A549 (cell line): ENCODE data around the gene GIMD1. TPM values are rescaled to one million over a fixed set of nuclear protein-coding genes. Genes with fewer than 3 reads are reported as not detected.
A peak's percentile ranks its signal among the peaks of the same experiment; 100 is the strongest.

Experiments
- ATAC-seq, 2 experiments: fragments of 200-7000 bp in 1 of 2; fragments of >200 bp in 1 of 2; cut with Nextera tagmentation in 1 of 2; cut with Tn5 transposase in 1 of 2; 3 replicates each; pipeline versions ENCODE4 v1.8.0 to v1.9.1; 2018 to 2020; ENCODE audit warnings: mild to moderate bottlenecking in 1 of 2, moderate library complexity in 1 of 2
- CTCF ChIA-PET: fragments of 300-600 bp; sonication (Branson Sonifier 250); formaldehyde crosslinking; extraction: SDS; loops from one replicate; lab custom pipeline; 2021; ENCODE audit warnings: antibody characterized with exemption, inconsistent platforms; lab: Yijun Ruan, JAX
- POLR2A ChIA-PET: fragments of 350-600 bp; formaldehyde crosslinking; extraction: SDS; loops from one replicate; lab custom pipeline; 2021; ENCODE audit warnings: antibody characterized with exemption, inconsistent platforms; lab: Yijun Ruan, JAX
- DNase-seq, 2 experiments: peaks; one replicate each; pipeline versions ENCODE4 v3.0.0 to v3.0.0-alpha.2; 2011 to 2016; ENCODE audit warnings: low read depth in 1 of 2, low spot score in 1 of 2
- FAIRE-seq: peaks from 2 replicates; lab custom pipeline; 2011; peaks lifted over from hg19 to GRCh38; lab: Jason Lieb, UNC
- H3K27ac ChIP-seq, 2 experiments: fragments of >200 bp; sonication (Bioruptor Twin); formaldehyde crosslinking; 3 replicates each; pipeline ENCODE4 v1.5.1; 2016 to 2017
- H3K4me1 ChIP-seq: fragments of >200 bp; sonication (Bioruptor Twin); formaldehyde crosslinking; 3 replicates; pipeline ENCODE4 v1.6.1; 2016
- H3K4me2 ChIP-seq: fragments of >200 bp; sonication (Bioruptor Twin); formaldehyde crosslinking; 3 replicates; pipeline ENCODE4 v1.6.1; 2016
- H3K4me3 ChIP-seq: fragments of >200 bp; sonication (Bioruptor Twin); formaldehyde crosslinking; 3 replicates; pipeline ENCODE4 v1.5.1; 2016
- H3K9me3 ChIP-seq: fragments of >200 bp; sonication (Bioruptor Twin); formaldehyde crosslinking; 3 replicates; pipeline ENCODE4 v1.6.1; 2016
- ATOH8 ChIP-seq: fragments of 250-450 bp; sonication (Bioruptor Pico); IDR thresholded peaks from 2 replicates; pipeline ENCODE4 v1.5.0; 2020; ENCODE audit warnings: low read depth, mild to moderate bottlenecking, moderate library complexity
- CEBPB ChIP-seq, 2 experiments: fragments of >200 bp in 1 of 2; sonication (Bioruptor Twin) in 1 of 2; formaldehyde crosslinking in 1 of 2; IDR thresholded peaks; 2 replicates each; pipeline ENCODE4 v1.6.1; 2012 to 2016
- CTCF ChIP-seq: fragments of >200 bp; sonication (Bioruptor Twin); formaldehyde crosslinking; IDR thresholded peaks from 3 replicates; pipeline ENCODE4 v1.5.1; 2016
- EHF ChIP-seq: fragments of 250-450 bp; sonication (Bioruptor Pico); IDR thresholded peaks from 2 replicates; pipeline ENCODE4 v1.5.0; 2020; ENCODE audit warnings: mild to moderate bottlenecking
- ESRRA ChIP-seq: fragments of 150-350 bp; IDR thresholded peaks from 2 replicates; pipeline ENCODE4 v1.6.1; 2014; ENCODE audit warnings: mild to moderate bottlenecking, low read length, borderline replicate concordance
- FOSB ChIP-seq: fragments of 250-450 bp; sonication (Bioruptor Pico); IDR thresholded peaks from 2 replicates; pipeline ENCODE4 v1.5.0; 2020; ENCODE audit warnings: mild to moderate bottlenecking, moderate library complexity
- FOSL2 ChIP-seq, 2 experiments: fragments of 450-650 bp in 1 of 2; fragments of >200 bp in 1 of 2; sonication (Bioruptor Twin) in 1 of 2; formaldehyde crosslinking; IDR thresholded peaks; 2 replicates each; pipeline versions ENCODE4 v1.5.0 to v1.6.1; 2016 to 2020; ENCODE audit warnings: mild to moderate bottlenecking in 1 of 2, moderate library complexity in 1 of 2
- FOXS1 ChIP-seq: fragments of 250-450 bp; sonication (Bioruptor Pico); IDR thresholded peaks from 2 replicates; pipeline ENCODE4 v1.5.0; 2020; ENCODE audit warnings: mild to moderate bottlenecking, moderate library complexity
- HOXB5 ChIP-seq: fragments of 250-450 bp; sonication (Bioruptor Pico); IDR thresholded peaks from 2 replicates; pipeline ENCODE4 v1.5.0; 2020; ENCODE audit warnings: mild to moderate bottlenecking, moderate library complexity
- JUN ChIP-seq, 2 experiments: fragments of >200 bp; sonication (Bioruptor Twin); formaldehyde crosslinking; IDR thresholded peaks; 2 replicates in 1 of 2; 3 replicates in 1 of 2; pipeline ENCODE4 v1.6.1; 2016 to 2017
- JUNB ChIP-seq: fragments of >200 bp; sonication (Bioruptor Twin); formaldehyde crosslinking; IDR thresholded peaks from 2 replicates; pipeline ENCODE4 v1.6.1; 2016
- KDM1A ChIP-seq: fragments of 200-600 bp; sonication (generic); IDR thresholded peaks from 2 replicates; pipeline ENCODE4 v1.6.1; 2016; ENCODE audit warnings: low read depth, mild to moderate bottlenecking
- KDM5A ChIP-seq: fragments of 200-600 bp; sonication (generic); IDR thresholded peaks from 2 replicates; pipeline ENCODE4 v1.6.1; 2016; ENCODE audit warnings: antibody characterized with exemption, mild to moderate bottlenecking
- MYC ChIP-seq: IDR thresholded peaks from 2 replicates; pipeline ENCODE4 v1.6.1; 2012; ENCODE audit warnings: mild to moderate bottlenecking, inconsistent platforms, low read length, improper control_type of control experiment, borderline replicate concordance
- NFE2L2 ChIP-seq: fragments of 150-350 bp; conservative IDR thresholded peaks from 2 replicates; pipeline ENCODE4 v1.6.1; 2014; ENCODE audit warnings: low read length
- NR3C1 ChIP-seq: fragments of >200 bp; sonication (Bioruptor Twin); formaldehyde crosslinking; IDR thresholded peaks from 3 replicates; pipeline ENCODE4 v1.6.1; 2017
- PBX3 ChIP-seq: IDR thresholded peaks from 2 replicates; pipeline ENCODE4 v1.6.1; 2012
- POLR2A ChIP-seq: IDR thresholded peaks from 2 replicates; pipeline ENCODE4 v1.6.1; 2012; ENCODE audit warnings: mild to moderate bottlenecking, low read length
- POLR2AphosphoS2 ChIP-seq: conservative IDR thresholded peaks from 2 replicates; pipeline ENCODE4 v1.6.1; 2012; ENCODE audit warnings: low read length, improper control_type of control experiment, inconsistent platforms
- RARB ChIP-seq: fragments of 250-450 bp; sonication (Bioruptor Pico); IDR thresholded peaks from 2 replicates; pipeline ENCODE4 v1.8.0; 2021; ENCODE audit warnings: mild to moderate bottlenecking, moderate library complexity
- RFX5 ChIP-seq: fragments of 450-650 bp; IDR thresholded peaks from 2 replicates; pipeline ENCODE4 v1.7.1; 2014; ENCODE audit warnings: antibody characterized with exemption, mild to moderate bottlenecking, moderate library complexity
- SMC3 ChIP-seq: fragments of >200 bp; sonication (Bioruptor Twin); formaldehyde crosslinking; IDR thresholded peaks from 3 replicates; pipeline ENCODE4 v1.6.1; 2018; ENCODE audit warnings: inconsistent platforms
- TP53 ChIP-seq: fragments of 250-450 bp; sonication (Bioruptor Pico); IDR thresholded peaks from 2 replicates; pipeline ENCODE4 v1.5.0; 2021; ENCODE audit warnings: mild to moderate bottlenecking, moderate library complexity
- ZNF302 ChIP-seq: fragments of 250-450 bp; sonication (Bioruptor Pico); IDR thresholded peaks from 2 replicates; pipeline ENCODE4 v1.9.0; 2021; ENCODE audit warnings: inconsistent platforms, mild to moderate bottlenecking, moderate library complexity
- WGBS: methylation state at CpG from one replicate; pipeline ENCODE4 v1.1.6; 2017; ENCODE audit errors: missing lambda C conversion rate; 5-methylcytosine and 5-hydroxymethylcytosine counted together
- polyA plus RNA-seq, 4 experiments: library from polyadenylated mRNA; depleted of rRNA in 3 of 4; stranded (reverse); fragments of >200 nt; fragmentation: RNase III in 1 of 4; extraction: RNeasy Plus Mini Kit Qiagen cat#74134 plus additional on column Dnase treatment in 1 of 4; gene quantifications; 2 replicates in 3 of 4; 3 replicates in 1 of 4; pipeline ENCODE4 v1.2.3, GENCODE V29; 2011 to 2017
- TF ChIP-seq, protein P1 (sequence below): IDR thresholded peaks from 2 replicates; pipeline ENCODE4 v1.6.1; 2012; ENCODE audit warnings: low read depth, borderline replicate concordance
- TF ChIP-seq, protein P2 (sequence below): fragments of 150-350 bp; IDR thresholded peaks from 2 replicates; pipeline ENCODE4 v1.6.1; 2014; ENCODE audit warnings: low read depth, mild to moderate bottlenecking, low read length

Gene GIMD1
- polyA plus RNA-seq, 2 of the 4 experiments (the other 2 are of a cell fraction): not detected

GRCh38 chr4:106365613-106366012 is 3.0 kb downstream of the GIMD1 start:
- peak overlapping the region; percentile 65 for H3K4me2 ChIP-seq
- DNase-seq (peak; percentile 24 to 43), ATAC-seq (peak; percentile 95 to 96), FAIRE-seq (no peak)
- H3K27ac ChIP-seq: peak overlapping the region; percentile 25 to 49; a peak in 1 of 6 replicates
- TF ChIP-seq, protein P1, sequence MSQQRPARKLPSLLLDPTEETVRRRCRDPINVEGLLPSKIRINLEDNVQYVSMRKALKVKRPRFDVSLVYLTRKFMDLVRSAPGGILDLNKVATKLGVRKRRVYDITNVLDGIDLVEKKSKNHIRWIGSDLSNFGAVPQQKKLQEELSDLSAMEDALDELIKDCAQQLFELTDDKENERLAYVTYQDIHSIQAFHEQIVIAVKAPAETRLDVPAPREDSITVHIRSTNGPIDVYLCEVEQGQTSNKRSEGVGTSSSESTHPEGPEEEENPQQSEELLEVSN: no peak
- TF ChIP-seq CEBPB (IDR thresholded peaks at IDR 0.05) (peak; percentile 31 to 66; a peak in 3 of 4 replicates), TP53 (CRISPR knock-in tag) (no peak), KDM5A (no peak), HOXB5 (CRISPR knock-in tag) (no peak), MYC (no peak), EHF (CRISPR knock-in tag) (no peak), JUNB (0 out of 2 replicates have a peak, but pooled peaks have one; percentile 38), POLR2AphosphoS2 (no peak), FOXS1 (CRISPR knock-in tag) (no peak), FOSL2 (IDR thresholded peaks at IDR 0.05) (peak; percentile 38; the same call in 1 of the 2 replicates), FOSL2 (CRISPR knock-in tag; IDR thresholded peaks at IDR 0.05) (peak; percentile 65), SMC3 (no peak), ZNF302 (CRISPR knock-in tag) (no peak), ESRRA (no peak), POLR2A (no peak)
- TF ChIP-seq, protein P2, sequence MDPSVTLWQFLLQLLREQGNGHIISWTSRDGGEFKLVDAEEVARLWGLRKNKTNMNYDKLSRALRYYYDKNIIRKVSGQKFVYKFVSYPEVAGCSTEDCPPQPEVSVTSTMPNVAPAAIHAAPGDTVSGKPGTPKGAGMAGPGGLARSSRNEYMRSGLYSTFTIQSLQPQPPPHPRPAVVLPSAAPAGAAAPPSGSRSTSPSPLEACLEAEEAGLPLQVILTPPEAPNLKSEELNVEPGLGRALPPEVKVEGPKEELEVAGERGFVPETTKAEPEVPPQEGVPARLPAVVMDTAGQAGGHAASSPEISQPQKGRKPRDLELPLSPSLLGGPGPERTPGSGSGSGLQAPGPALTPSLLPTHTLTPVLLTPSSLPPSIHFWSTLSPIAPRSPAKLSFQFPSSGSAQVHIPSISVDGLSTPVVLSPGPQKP: no peak
- no peak overlapping the region for H3K4me3 ChIP-seq
- H3K9me3 ChIP-seq: no peaks in the 10 kb centered on the region
- 50% methylated on average over 1 of the region's 1 CpG for WGBS
- peaks cover 15% of the 10 kb centered on the region for H3K4me1 ChIP-seq
- CTCF ChIA-PET: interaction anchor here (1.9 kb wide), 1 partner anchor 37 kb away, joined by 5 read pairs; no protein-coding TSS in a partner anchor
- POLR2A ChIA-PET: no interaction called here

DNA sequence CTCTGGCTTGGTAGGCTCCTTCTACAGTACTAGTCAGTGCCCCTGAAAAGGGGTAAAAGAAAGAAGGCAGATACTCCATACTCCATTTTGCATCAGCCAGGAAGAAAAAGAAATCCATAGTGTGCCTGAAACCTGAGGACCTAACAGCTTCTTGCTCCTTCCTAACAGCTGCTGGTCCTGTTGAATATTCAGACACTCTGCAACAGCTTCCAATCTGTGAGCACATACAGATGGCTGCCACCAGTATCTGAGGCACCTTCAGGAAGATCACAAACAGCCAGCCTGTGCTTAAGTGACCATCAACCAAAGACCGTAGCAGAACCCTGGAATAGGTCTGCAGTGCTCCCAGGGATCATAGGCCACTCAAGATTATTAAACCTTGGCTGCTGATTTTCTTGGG is 4.3 kb downstream of the GIMD1 start:
- POLR2A ChIA-PET: no interaction called here
- FAIRE-seq: no peak
- no peak overlapping the region for H3K27ac ChIP-seq
- no peak for DNase-seq
- CTCF ChIA-PET: interaction anchor here (0.6 to 1.9 kb wide), 2 partner anchors 10 to 36 kb away, joined by 3 to 5 read pairs; no protein-coding TSS in a partner anchor
- no peak for ATAC-seq
- H3K9me3 ChIP-seq: no peaks in the 10 kb centered on the region
- peaks cover 15% of the 10 kb centered on the region for H3K4me1 ChIP-seq
- TF ChIP-seq KDM5A (no peak), PBX3 (no peak), NR3C1 (no peak), EHF (CRISPR knock-in tag) (no peak), JUN (IDR thresholded peaks at IDR 0.05) (no peak)
- 91% methylated on average over 1 of the region's 1 CpG for WGBS
- H3K4me3 ChIP-seq: no peak overlapping the region
- H3K4me2 ChIP-seq: no peak overlapping the region

GRCh38 chr4:106362086-106362825 is 6.3 kb downstream of the GIMD1 start:
- POLR2A ChIA-PET: no interaction called here
- FAIRE-seq: no peak
- TF ChIP-seq NFE2L2 (no peak), ATOH8 (CRISPR knock-in tag) (no peak), CTCF (no peak), FOSB (no peak), JUNB (no peak), RFX5 (no peak), RARB (CRISPR knock-in tag) (no peak), KDM1A (no peak)
- TF ChIP-seq, protein P1: no peak

More at GRCh38 chr4:106362086-106362825, 6.3 kb downstream of the GIMD1 start:
- no peak overlapping the region for H3K4me2 ChIP-seq
- no peak overlapping the region for H3K27ac ChIP-seq
- no peak overlapping the region for H3K4me3 ChIP-seq
- DNase-seq (no peak), ATAC-seq (no peak)
- peaks cover 15% of the 10 kb centered on the region for H3K4me1 ChIP-seq
- no peaks in the 10 kb centered on the region for H3K9me3 ChIP-seq
- 58% methylated on average over 3 of the region's 3 CpGs for WGBS
- CTCF ChIA-PET: interaction anchor here (1.6 kb wide), 1 partner anchor 18 kb away, joined by 4 read pairs; no protein-coding TSS in a partner anchor
